HCT116 (cell line): ENCODE results near the gene DOCK11. TPM values are rescaled to one million over a fixed set of nuclear protein-coding genes. Genes with fewer than 3 reads are reported as not detected.

Source experiments
- ATAC-seq: fragments of 200-7000 bp; cut with Tn5 transposase; 2 replicates; pipeline ENCODE4 v1.9.1; 2020; ENCODE audit warnings: mild to moderate bottlenecking, moderate library complexity
- BruUV-seq: library from RNA; stranded (reverse); fragments of 400-500 nt; replicated peaks from 2 replicates; lab custom pipeline; 2021; lab: Mats Ljungman, UMichigan
- CTCF ChIA-PET: fragments of 300-600 bp; sonication (Branson Sonifier 250); formaldehyde crosslinking; loops from one replicate; lab custom pipeline; 2021; ENCODE audit warnings: antibody characterized with exemption; lab: Charles Lee
- POLR2A ChIA-PET: fragments of 300-600, 350-600 bp; sonication (Branson Sonifier 250); formaldehyde crosslinking; loops from one replicate; lab custom pipeline; 2021; ENCODE audit warnings: antibody characterized with exemption; lab: Charles Lee
- RAD21 ChIA-PET, 2 experiments: fragments of 300-600 bp; sonication (Branson Sonifier 250); formaldehyde crosslinking; loops; one replicate each; lab custom pipeline; 2023; ENCODE audit warnings: low total read pairs in 2 of 2; ENCODE audit not compliant: uncharacterized antibody in 2 of 2, unreplicated experiment in 2 of 2, low non-redundant PET in 1 of 2; lab: Charles Lee
- DNase-seq: peaks from one replicate; pipeline ENCODE4 v3.0.0-alpha.2; 2010; ENCODE audit warnings: low read depth, low spot score
- H2AFZ ChIP-seq: fragments of 200-600 bp; shearing (Covaris generic), sonication (generic); 2 replicates; pipeline ENCODE4 v1.6.1; 2017; ENCODE audit warnings: low read depth, mixed run types, mixed read lengths, antibody characterized with exemption, low read length; ENCODE audit not compliant: poor library complexity, severe bottlenecking
- H3K27ac ChIP-seq: 2 replicates; pipeline ENCODE4 v1.5.1; 2012; ENCODE audit warnings: low read depth, low read length
- H3K27me3 ChIP-seq: fragments of 200-600 bp; sonication (generic); 2 replicates; pipeline ENCODE4 v1.6.1; 2016; ENCODE audit warnings: mixed run types, low read length, mixed read lengths; ENCODE audit not compliant: insufficient read depth
- H3K36me3 ChIP-seq, 2 experiments: fragments of 200-500 bp in 1 of 2; fragments of 200-600 bp in 1 of 2; sonication (Bioruptor generic) in 1 of 2; sonication (generic) in 1 of 2; 2 replicates each; pipeline versions ENCODE4 v1.5.1 to v1.6.1; 2014 to 2016; ENCODE audit warnings: low read length in 2 of 2, inconsistent platforms in 1 of 2, mixed read lengths in 1 of 2, mixed run types in 1 of 2; ENCODE audit not compliant: insufficient read depth in 2 of 2, control insufficient read depth in 1 of 2
- H3K4me1 ChIP-seq, 2 experiments: fragments of 200-600 bp in 1 of 2; sonication (generic) in 1 of 2; 2 replicates each; pipeline versions ENCODE4 v1.5.1 to v1.6.1; 2012 to 2017; ENCODE audit warnings: low read length in 2 of 2, inconsistent platforms in 1 of 2, mild to moderate bottlenecking in 1 of 2, mixed read lengths in 1 of 2, mixed run types in 1 of 2, moderate library complexity in 1 of 2; ENCODE audit not compliant: insufficient read depth in 2 of 2, control insufficient read depth in 1 of 2
- H3K4me2 ChIP-seq: fragments of 200-600 bp; sonication (generic); 2 replicates; pipeline ENCODE4 v1.6.1; 2017; ENCODE audit warnings: mixed run types, low read length, mixed read lengths
- H3K4me3 ChIP-seq, 2 experiments: fragments of 200-600 bp in 1 of 2; sonication (generic) in 1 of 2; replicated peaks in 1 of 2; 2 replicates each; pipeline ENCODE4 v1.5.1; 2011 to 2016; ENCODE audit warnings: low read length in 2 of 2, control low read depth in 1 of 2, low read depth in 1 of 2, mild to moderate bottlenecking in 1 of 2, mixed read lengths in 1 of 2, mixed run types in 1 of 2
- H3K79me2 ChIP-seq: fragments of 200-600 bp; sonication (generic); 2 replicates; pipeline ENCODE4 v1.6.1; 2017; ENCODE audit warnings: mild to moderate bottlenecking, mixed run types, low read length, moderate library complexity, mixed read lengths; ENCODE audit not compliant: insufficient read depth
- H3K9ac ChIP-seq: fragments of 200-600 bp; sonication (generic); 2 replicates; pipeline ENCODE4 v1.6.1; 2016; ENCODE audit warnings: low read length, mixed read lengths
- H3K9me2 ChIP-seq: fragments of 200-600 bp; sonication (generic), shearing (Covaris generic); 2 replicates; pipeline ENCODE4 v1.6.1; 2017; ENCODE audit warnings: mixed run types, mild to moderate bottlenecking, moderate library complexity; ENCODE audit not compliant: insufficient read depth
- H3K9me3 ChIP-seq, 2 experiments: fragments of 200-500 bp in 1 of 2; fragments of 200-600 bp in 1 of 2; sonication (Bioruptor generic) in 1 of 2; sonication (generic) in 1 of 2; 2 replicates each; pipeline ENCODE4 v1.6.1; 2014 to 2017; ENCODE audit warnings: low read length in 2 of 2, mixed read lengths in 2 of 2, inconsistent platforms in 1 of 2, low read depth in 1 of 2, mild to moderate bottlenecking in 1 of 2, mixed run types in 1 of 2, moderate library complexity in 1 of 2; ENCODE audit not compliant: control insufficient read depth in 1 of 2, insufficient read depth in 1 of 2
- H4K20me1 ChIP-seq: fragments of 200-600 bp; sonication (generic), shearing (Covaris generic); 2 replicates; pipeline ENCODE4 v1.6.1; 2017; ENCODE audit warnings: mixed run types, mild to moderate bottlenecking, moderate library complexity; ENCODE audit not compliant: insufficient read depth
- ATF3 ChIP-seq: IDR thresholded peaks from 2 replicates; pipeline ENCODE4 v1.6.1; 2012
- EZH2 ChIP-seq: fragments of 200-600 bp; sonication (generic); IDR thresholded peaks from 2 replicates; pipeline ENCODE4 v1.6.1; 2017; ENCODE audit warnings: antibody characterized with exemption, mixed run types
- FOSL1 ChIP-seq: IDR thresholded peaks from 2 replicates; pipeline ENCODE4 v1.6.1; 2012; ENCODE audit warnings: low read depth
- JUND ChIP-seq: IDR thresholded peaks from 2 replicates; pipeline ENCODE4 v1.6.1; 2012
- POLR2AphosphoS5 ChIP-seq: IDR thresholded peaks from 2 replicates; pipeline ENCODE4 v1.6.1; 2011; ENCODE audit warnings: mild to moderate bottlenecking, low read depth, low read length, moderate library complexity
- RAD21 ChIP-seq: IDR thresholded peaks from 2 replicates; pipeline ENCODE4 v1.6.1; 2012; ENCODE audit warnings: low read depth, mild to moderate bottlenecking
- REST ChIP-seq: IDR thresholded peaks from 2 replicates; pipeline ENCODE4 v1.6.1; 2012; ENCODE audit warnings: low read depth
- SP1 ChIP-seq: IDR thresholded peaks from 2 replicates; pipeline ENCODE4 v1.6.1; 2012; ENCODE audit warnings: low read depth
- SRF ChIP-seq: IDR thresholded peaks from 2 replicates; pipeline ENCODE4 v1.6.1; 2012; ENCODE audit warnings: low read depth
- YY1 ChIP-seq: IDR thresholded peaks from 2 replicates; pipeline ENCODE4 v1.6.1; 2011; ENCODE audit warnings: low read length, low read depth, moderate library complexity, mild to moderate bottlenecking; ENCODE audit not compliant: insufficient replicate concordance; ENCODE audit errors: extremely low read depth
- ZBTB33 ChIP-seq: IDR thresholded peaks from 2 replicates; pipeline ENCODE4 v1.6.1; 2011; ENCODE audit warnings: mild to moderate bottlenecking, low read length, moderate library complexity; ENCODE audit not compliant: insufficient replicate concordance; ENCODE audit errors: extremely low read depth
- ZFX ChIP-seq: fragments of 450-650 bp; IDR thresholded peaks from 2 replicates; pipeline ENCODE4 v1.6.1; 2017
- intact Hi-C: fragments of 100-400 bp; cut with micrococcal nuclease; formaldehyde crosslinking; loops from 2 replicates; pipeline ENCODE4 v1.10.0; 2022
- total RNA-seq: library from RNA; stranded (reverse); gene quantifications from one replicate; pipeline ENCODE4 v1.2.1, GENCODE V29; 2021; ENCODE audit not compliant: unreplicated experiment

DOCK11 gene
- total RNA-seq, 1 experiment from 2014 or later: 0.59 TPM

- ChIA-PET CTCF (no interaction called here), RAD21 (no interaction called here), POLR2A (no interaction called here)
- Histone ChIP-seq H3K4me2 (no peak overlapping the region), H3K79me2 (no peaks in the 10 kb centered on the region), H3K4me1 (peaks cover 2 to 12% of the 10 kb centered on the region in 2 experiments; a peak in 3 of 4 replicates), H3K9me3 (no peaks in the 10 kb centered on the region), H2AFZ (no peak overlapping the region), H3K27me3 (no peaks in the 10 kb centered on the region), H3K9me2 (no peaks in the 10 kb centered on the region), H3K9ac (no peak overlapping the region), H3K36me3 (no peaks in the 10 kb centered on the region), H3K4me3 (no peak overlapping the region), H3K27ac (no peak overlapping the region), H4K20me1 (no peaks in the 10 kb centered on the region)
- ATAC-seq (no peak), DNase-seq (no peak)
- no TSS peak for BruUV-seq
- TF ChIP-seq SP1: no peak
- no peak for TF ChIP-seq EZH2
- TF ChIP-seq ZFX: no peak
- no peak for TF ChIP-seq SRF
- no peak for TF ChIP-seq REST
- no peak for TF ChIP-seq ATF3
- intact Hi-C loops: no loop called here
Measured at GRCh38 chrX:118523920-118524319, 28.3 kb downstream of the DOCK11 start.

- Histone ChIP-seq H4K20me1 (no peaks in the 10 kb centered on the region), H2AFZ (no peak overlapping the region), H3K4me3 (no peak overlapping the region), H3K9me3 (no peaks in the 10 kb centered on the region), H3K27ac (no peak overlapping the region), H3K4me2 (no peak overlapping the region), H3K9me2 (no peaks in the 10 kb centered on the region), H3K4me1 (peaks cover 2 to 12% of the 10 kb centered on the region in 2 experiments; a peak in 3 of 4 replicates), H3K79me2 (no peaks in the 10 kb centered on the region), H3K36me3 (no peaks in the 10 kb centered on the region), H3K9ac (no peak overlapping the region), H3K27me3 (no peaks in the 10 kb centered on the region)
- no peak for ATAC-seq
- ChIA-PET RAD21 (no interaction called here), CTCF (no interaction called here), POLR2A (no interaction called here)
- intact Hi-C loops: no loop called here
- DNase-seq: no peak
- no TSS peak for BruUV-seq
- no peak for TF ChIP-seq POLR2AphosphoS5
- no peak for TF ChIP-seq RAD21
- no peak for TF ChIP-seq ZFX
- no peak for TF ChIP-seq YY1
- TF ChIP-seq JUND: no peak
- no peak for TF ChIP-seq ZBTB33
- TF ChIP-seq FOSL1: no peak
- TF ChIP-seq SRF: no peak
Measured at GRCh38 chrX:118524344-118524743, 28.7 kb downstream of the DOCK11 start.
